Iris pigment epithelial cell (primary cell): ENCODE data around the gene TMOD1.
"Not testable (repeated sequence)": the region's sequence is repeated elsewhere in the genome, so short reads cannot be mapped to it uniquely, and the experiment has no call there.

Experiments
- DNase-seq: peaks from one replicate; pipeline ENCODE4 v3.0.0-alpha.2; 2011; ENCODE audit warnings: low read depth

The TMOD1 gene

GRCh38 chr9:97498846-97499245 lies 2.6 kb upstream of the TMOD1 start:
- not testable (repeated sequence) for DNase-seq

GRCh38 chr9:97500263-97500662 lies 1.2 kb upstream of the TMOD1 start:
- DNase-seq, result no peak

DNA sequence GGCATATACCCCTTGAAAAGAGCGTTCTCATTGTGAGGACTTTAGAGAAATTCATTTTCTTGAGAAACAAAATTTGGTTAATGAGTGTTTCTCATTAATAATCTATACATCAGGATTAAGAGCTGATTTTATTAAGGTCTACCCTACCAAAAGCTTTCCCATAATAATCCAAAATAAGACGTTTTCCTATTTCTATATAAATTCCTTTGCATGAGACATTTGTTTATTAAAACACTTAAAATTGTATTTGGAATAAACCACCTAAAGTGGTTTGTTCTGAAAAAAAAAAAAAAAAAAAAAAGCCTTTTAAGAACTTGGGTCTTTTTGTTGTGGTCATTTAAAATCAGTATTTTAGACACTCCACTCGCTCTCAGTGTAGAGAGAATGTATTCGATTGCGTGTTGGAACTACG lies 695 bp upstream of the TMOD1 start:
- DNase-seq, result no peak

DNA sequence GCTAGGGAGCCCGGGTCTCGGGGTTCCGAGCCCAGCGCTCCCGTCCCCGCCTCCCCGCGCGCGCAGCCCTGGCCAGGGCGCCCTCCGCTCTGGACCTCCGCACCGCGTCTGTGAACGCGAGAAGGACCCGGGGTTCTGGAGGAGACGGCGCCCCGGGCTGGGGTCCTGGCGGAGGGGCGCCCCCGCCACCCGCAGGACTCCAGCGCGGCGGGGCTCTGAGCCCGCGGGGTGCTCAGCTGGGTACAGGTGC lies 431 bp downstream of the TMOD1 start:
- no peak for DNase-seq

- DNase-seq, result peak; percentile 5
These were observed 937 bp downstream of the TMOD1 start for GRCh38 chr9:97502222-97502983.

DNA sequence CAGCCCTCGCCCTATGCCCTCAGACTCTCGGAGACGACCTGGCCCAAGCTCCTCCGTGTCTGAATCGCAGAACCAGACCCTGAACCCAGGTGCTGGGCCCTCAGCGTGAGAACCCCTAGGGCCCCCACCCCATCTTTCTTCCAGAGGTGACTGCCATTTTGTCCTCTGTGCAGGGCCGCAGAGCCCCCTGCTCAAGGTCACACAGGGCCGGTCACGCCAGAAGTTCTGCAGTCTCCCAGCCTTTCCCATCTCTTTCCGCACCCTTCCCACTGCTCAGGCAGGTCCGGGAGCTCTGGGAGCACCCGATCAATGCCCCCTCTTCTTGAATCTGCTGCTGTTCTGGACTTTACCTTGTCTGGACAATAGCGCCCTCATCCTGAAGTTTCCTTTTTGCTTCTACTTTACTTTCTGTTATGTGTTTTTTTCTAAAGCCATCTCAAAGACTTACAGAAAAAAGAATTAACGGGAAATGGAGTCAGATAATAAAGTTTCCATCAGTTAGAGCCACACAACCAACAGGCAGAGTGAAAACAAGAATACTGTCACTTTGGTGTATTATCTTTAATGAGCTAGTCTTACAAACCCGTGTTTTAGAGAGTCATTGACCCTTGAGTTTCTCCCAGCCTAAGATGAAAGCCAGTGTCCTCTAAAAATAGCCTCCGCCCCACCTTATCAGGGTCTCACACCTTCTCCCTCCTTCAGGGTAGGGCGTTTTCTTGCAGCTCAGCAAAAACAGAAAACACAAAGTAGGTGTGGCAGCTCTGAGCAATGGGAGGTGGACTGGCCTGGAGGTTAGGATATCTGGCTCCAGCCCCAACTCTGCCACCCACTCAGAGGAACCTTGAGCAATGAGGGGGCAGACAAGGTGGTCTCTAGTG lies 1.8 kb downstream of the TMOD1 start:
- DNase-seq, result no peak

DNA sequence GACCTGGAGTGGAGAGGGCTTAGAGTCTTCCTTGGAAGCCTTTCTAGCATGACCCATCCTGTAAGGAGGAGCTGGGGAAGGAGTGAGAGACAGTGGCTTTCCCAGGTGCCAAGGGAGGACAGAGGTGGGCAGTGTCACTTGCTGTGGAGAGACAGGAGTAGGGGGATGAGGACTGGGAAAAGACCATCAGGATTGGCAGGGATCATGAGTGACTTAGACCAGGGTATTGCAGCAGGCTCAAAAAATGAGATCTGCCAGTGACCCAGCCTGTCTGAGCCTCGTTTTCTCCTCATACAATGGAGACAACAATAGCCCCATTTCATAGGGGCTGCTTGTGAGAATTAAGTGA lies 2.4 kb downstream of the TMOD1 start:
- DNase-seq, result no peak

GRCh38 chr9:97504381-97505216 lies 3.1 kb downstream of the TMOD1 start:
- no peak for DNase-seq

- no peak for DNase-seq
These were observed 4.4 kb downstream of the TMOD1 start for GRCh38 chr9:97505845-97506244.

DNA sequence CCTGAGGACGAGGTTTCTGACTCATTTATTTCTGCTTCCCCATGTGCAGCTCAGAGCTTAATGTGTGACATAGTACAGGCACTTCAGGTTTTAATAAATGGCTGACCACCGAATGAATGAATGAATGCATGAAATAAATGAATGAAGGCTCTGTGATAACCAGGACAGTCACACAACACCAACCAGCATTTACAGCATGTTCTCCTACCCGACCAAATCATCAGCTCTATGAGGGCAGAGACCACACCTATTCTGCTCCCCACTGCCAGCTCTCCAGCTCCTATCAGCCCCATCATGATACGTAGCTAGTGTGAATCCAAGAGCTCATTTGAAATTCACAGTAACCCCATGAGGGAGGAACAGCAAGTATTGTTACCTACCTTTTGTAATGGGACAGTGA lies 4.8 kb downstream of the TMOD1 start:
- DNase-seq, result no peak

DNA sequence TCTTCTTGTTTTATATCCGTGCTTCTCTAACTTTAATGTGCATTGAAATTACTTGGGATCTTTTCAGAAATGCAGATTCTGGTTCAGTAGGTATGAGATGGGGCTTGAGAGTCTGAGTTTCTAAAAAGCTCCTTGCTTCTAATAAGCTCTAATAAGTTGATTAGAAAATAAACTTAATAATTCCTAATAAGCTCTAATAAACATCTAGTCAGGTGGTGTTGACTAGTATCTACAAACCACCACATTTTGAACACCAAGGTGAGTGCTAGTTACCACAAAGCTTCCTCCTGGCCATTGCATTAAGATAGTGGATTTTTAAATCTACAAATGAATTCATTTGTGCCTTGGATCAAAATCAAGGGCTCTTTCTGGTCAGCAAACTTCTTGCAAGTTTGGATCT lies 5.3 kb downstream of the TMOD1 start:
- DNase-seq, result no peak

DNA sequence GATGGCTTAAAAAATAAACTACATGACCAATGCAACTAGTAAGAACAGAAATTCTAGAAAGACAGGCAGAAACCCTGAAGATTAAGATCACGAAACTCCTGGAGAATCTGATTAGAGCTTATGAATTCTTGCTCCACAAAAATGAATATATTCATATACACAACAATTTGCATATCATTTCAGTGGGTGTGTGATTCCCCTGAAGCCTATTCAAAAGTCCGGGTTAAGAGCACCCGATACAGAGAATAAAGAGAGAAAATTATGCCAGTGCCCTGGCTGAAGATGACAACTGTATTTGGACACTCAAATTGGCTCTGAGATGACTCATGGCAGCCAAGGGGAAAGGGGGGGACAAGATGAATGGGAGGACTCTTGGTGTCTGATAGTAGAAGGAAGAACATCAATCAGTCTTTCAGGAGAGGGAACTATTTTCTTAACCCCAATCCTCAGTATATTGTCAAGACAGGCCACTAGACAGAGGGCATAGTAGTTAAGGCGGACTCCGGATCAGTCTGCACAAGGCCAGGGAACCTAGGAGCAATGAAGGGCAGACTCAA lies 6.0 kb downstream of the TMOD1 start:
- DNase-seq, result no peak

GRCh38 chr9:97508852-97509251 lies 7.4 kb downstream of the TMOD1 start:
- no peak for DNase-seq

GRCh38 chr9:97510797-97511654 lies 9.6 kb downstream of the TMOD1 start:
- DNase-seq, result peak; percentile 69

- no peak for DNase-seq
These were observed 10.4 kb downstream of the TMOD1 start for GRCh38 chr9:97511655-97512427.

DNA sequence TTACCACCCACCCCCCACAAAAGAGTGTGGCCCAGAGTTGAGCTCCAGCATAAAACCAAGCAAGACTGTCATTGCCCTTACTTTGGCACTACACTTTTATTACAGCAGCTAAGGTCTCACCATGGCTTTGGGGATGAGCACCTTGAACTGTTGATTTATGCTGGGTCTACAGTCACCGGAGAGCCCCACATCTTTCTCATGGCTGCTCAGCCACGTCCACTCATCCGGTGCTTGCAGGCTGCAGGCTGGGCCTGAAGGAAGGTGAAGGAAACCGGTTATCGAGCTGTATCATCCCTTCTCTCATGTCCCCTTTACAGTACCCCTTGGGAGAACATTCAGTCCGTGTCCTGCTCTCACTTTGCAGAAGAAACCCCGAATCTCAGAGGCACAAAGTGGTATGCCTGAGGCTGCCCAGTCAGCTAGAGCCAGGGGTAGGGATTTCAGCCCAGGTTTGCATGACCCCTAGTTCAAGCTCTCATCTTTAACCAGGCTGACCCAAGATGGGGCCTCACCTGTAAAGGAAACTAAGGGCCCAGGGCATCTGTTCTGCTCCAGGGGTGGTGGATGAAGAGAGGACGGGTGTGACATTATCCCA lies 11.6 kb downstream of the TMOD1 start:
- no peak for DNase-seq

DNA sequence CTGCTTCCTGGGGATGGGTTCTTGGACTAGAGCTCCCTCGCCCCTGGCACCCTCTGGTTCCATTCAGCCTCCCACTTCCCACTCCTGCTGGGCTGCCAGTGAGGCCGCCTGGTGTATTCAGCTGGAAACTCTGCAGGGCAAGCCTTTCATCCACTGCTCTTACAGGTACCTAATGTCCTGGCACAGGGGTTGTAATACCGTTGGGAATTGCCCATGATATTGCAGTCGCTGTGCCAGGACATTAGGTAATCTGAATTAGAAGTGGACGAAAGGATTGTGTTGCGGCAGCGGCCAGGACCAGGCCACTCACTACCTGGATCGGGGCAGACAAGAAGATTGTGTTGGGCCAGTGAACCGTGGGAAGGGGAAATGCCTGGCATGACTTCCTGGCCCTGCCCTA lies 13.1 kb downstream of the TMOD1 start:
- DNase-seq, result no peak

DNA sequence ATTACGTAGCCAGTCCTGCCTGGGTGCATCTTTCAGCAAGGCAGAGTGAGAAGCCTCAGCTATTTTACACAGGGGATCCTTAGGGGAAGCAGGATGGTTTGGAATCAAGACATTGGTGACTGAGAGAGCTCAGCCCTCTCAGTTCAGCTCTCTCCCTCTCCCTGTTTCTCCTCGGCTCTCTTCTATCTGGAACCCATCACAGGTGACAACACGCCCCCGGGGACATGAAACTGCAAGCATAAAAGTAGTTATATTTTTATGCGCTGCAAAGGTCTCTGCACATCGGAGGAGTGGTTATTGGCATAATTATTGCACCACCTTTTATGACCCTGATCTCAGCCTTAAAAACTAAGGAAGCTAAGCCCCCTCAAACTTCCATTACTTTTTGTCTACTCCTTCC lies 14.2 kb downstream of the TMOD1 start:
- no peak for DNase-seq

DNA sequence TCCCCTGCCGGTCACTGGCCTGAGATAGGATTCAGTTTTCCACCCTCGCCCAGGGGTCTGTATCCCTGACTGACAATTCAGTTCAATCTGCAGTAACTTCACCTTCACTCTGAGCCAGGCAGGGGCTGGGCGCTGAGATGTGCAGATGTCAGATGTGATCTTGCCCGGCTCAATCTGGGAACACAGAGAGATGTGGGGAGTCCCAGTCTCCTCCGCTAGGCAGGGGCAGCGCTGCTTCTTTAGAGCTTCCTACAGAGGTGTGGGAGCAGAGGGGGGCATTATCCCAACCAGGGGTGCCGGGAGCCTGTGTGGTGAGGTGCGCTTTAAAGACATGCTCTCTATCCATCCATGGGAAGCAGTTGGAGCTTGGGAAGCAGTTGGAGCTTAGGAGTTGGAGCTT lies 14.6 kb downstream of the TMOD1 start:
- no peak for DNase-seq

DNA sequence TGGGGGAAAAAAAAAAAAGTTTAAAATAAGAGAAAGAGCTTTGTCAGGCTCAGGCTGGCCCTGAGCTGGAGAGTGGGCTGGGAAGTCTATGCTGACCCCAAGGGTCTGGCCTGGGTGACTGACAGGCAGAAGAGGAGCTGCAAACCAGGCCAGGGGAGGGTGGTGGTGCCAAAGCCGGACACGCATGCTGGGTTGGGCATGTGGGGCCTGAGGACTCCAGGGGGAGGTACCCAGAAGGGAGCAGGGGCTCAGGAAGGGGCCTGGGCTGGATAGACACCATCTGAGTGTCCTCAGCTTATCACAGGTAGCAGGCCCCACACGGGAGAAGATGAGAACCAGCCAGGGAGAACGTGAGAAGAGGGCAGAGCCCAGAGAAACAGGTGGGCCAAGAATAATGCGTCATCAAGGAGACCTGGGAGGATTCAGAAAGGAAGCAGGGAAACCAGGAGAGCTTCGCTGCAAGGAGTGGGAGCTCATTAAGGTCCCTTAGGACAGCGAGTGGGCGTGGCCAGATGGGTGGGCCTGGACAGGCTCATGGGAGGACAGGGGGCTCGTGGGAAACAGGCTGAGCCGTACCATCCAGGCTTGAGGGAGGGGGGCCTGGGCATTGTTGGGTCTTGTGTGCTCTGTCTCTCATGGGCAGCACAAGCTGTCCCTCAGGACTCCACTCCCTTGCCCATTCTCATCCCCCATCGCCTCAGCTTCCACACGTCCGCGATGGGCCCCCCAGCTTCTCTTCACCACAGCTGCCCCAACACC lies 16.0 kb downstream of the TMOD1 start:
- no peak for DNase-seq
